Fibroblast of lung (primary cell): ENCODE measurements around the gene PRKCH.

Source experiments
- CTCF ChIP-seq, 2 donors: IDR thresholded peaks in 1 of 2; conservative IDR thresholded peaks in 1 of 2; 1 replicate in 1 of 2; 2 replicates in 1 of 2; pipeline ENCODE4 v1.5.1; 2011 to 2012; ENCODE audit warnings: low read length in 2 of 2, control low read depth in 1 of 2, inconsistent platforms in 1 of 2, low read depth in 1 of 2, mild to moderate bottlenecking in 1 of 2
- EZH2 ChIP-seq: IDR thresholded peaks from 2 replicates; pipeline ENCODE4 v1.5.1; 2012; ENCODE audit warnings: low read length, control low read depth, mild to moderate bottlenecking; ENCODE audit errors: missing control alignments

GRCh38 chr14:61486930-61487495, 165.6 kb downstream of the PRKCH start:
- no peak for TF ChIP-seq CTCF (conservative IDR thresholded peaks at IDR 0.05 in 1 of 2, IDR thresholded peaks at IDR 0.05 in 1 of 2; ENCODE audit: low read depth in 1 of 2, low read length in 2 of 2)
- TF ChIP-seq EZH2: no peak
